Measurements from ENCODE around the gene CDK5. TPM values are rescaled to one million over a fixed set of nuclear protein-coding genes. Genes with fewer than 3 reads are reported as not detected.

The CDK5 gene
- total RNA-seq, 2 donors from 2014 or later: 22.2 to 25.2 TPM

DNA sequence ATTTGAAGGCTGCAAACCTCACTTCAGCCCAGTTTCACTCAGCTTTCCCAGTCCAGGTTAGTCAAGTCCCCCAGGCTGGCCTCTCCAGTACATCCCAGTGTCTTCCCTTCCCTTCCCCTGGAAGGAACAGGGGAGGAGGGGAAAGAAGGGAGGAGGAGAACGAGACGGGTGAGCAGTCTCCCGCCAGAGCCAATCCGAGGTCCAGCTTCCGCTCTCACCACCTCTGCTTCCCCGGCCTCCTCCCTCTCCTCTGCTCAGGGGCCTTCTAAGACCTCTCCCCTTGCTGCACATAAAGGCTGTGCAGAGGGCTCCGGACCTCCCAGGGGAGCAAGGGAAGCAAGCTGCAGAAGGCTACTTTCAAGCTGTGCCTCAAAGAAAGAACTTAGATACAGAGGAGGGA is 37.5 kb downstream of the CDK5 start:
- Histone ChIP-seq H3K27me3 (ENCODE audit: control insufficient read depth, insufficient read depth, low read length, poor library complexity, severe bottlenecking) (peaks cover 46% of the 10 kb centered on the region), H3K27ac (ENCODE audit: low read depth, low read length) (peak overlapping the region; percentile 61), H3K9me3 (ENCODE audit: control insufficient read depth, low read length) (no peaks in the 10 kb centered on the region), H3K4me1 (ENCODE audit: control insufficient read depth, insufficient read depth, low read length) (no peaks in the 10 kb centered on the region), H3K4me3 (ENCODE audit: low read length) (no peak overlapping the region), H3K36me3 (ENCODE audit: control insufficient read depth, insufficient read depth, low read length) (no peaks in the 10 kb centered on the region), H3K9ac (ENCODE audit: extremely low read depth, low read length, poor library complexity, severe bottlenecking) (no peak overlapping the region)
- Mint-ChIP-seq H3K27ac (no peak overlapping the region), H3K9me3 (peaks cover 3% of the 10 kb centered on the region), H3K4me1 (peaks cover 21% of the 10 kb centered on the region), H3K4me3 (no peak overlapping the region), H3K36me3 (ENCODE audit: low read depth) (no peaks in the 10 kb centered on the region), H3K27me3 (ENCODE audit: insufficient read depth) (peaks cover 88% of the 10 kb centered on the region)
- TF ChIP-seq, protein P1, sequence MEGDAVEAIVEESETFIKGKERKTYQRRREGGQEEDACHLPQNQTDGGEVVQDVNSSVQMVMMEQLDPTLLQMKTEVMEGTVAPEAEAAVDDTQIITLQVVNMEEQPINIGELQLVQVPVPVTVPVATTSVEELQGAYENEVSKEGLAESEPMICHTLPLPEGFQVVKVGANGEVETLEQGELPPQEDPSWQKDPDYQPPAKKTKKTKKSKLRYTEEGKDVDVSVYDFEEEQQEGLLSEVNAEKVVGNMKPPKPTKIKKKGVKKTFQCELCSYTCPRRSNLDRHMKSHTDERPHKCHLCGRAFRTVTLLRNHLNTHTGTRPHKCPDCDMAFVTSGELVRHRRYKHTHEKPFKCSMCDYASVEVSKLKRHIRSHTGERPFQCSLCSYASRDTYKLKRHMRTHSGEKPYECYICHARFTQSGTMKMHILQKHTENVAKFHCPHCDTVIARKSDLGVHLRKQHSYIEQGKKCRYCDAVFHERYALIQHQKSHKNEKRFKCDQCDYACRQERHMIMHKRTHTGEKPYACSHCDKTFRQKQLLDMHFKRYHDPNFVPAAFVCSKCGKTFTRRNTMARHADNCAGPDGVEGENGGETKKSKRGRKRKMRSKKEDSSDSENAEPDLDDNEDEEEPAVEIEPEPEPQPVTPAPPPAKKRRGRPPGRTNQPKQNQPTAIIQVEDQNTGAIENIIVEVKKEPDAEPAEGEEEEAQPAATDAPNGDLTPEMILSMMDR (conservative IDR thresholded peaks at IDR 0.05): no peak
- WGBS, 2 experiments (ENCODE audit: insufficient coverage in 1 of 2, insufficient read length in 1 of 2): 56 to 57% methylated on average over 3 to 6 of the region's 7 CpGs
- DNase-seq: peak; percentile 77

- H3K27ac ChIP-seq (ENCODE audit: low read depth, low read length): no peak overlapping the region
- no peaks in the 10 kb centered on the region for H3K4me1 ChIP-seq (ENCODE audit: control insufficient read depth, insufficient read depth, low read length)
- no peak overlapping the region for H3K27ac Mint-ChIP-seq
- H3K9me3 Mint-ChIP-seq: peaks cover 3% of the 10 kb centered on the region
- no peak overlapping the region for H3K4me3 ChIP-seq (ENCODE audit: low read length)
- 57 to 68% methylated on average over 12 to 20 of the region's 20 CpGs for WGBS, 2 experiments (ENCODE audit: insufficient coverage in 1 of 2, insufficient read length in 1 of 2)
- H3K9ac ChIP-seq (ENCODE audit: extremely low read depth, low read length, poor library complexity, severe bottlenecking): no peak overlapping the region
- TF ChIP-seq, protein P1 (conservative IDR thresholded peaks at IDR 0.05): no peak
- no peaks in the 10 kb centered on the region for H3K36me3 Mint-ChIP-seq (ENCODE audit: low read depth)
- H3K4me3 Mint-ChIP-seq: no peak overlapping the region
- H3K36me3 ChIP-seq (ENCODE audit: control insufficient read depth, insufficient read depth, low read length): no peaks in the 10 kb centered on the region
- H3K27me3 ChIP-seq (ENCODE audit: control insufficient read depth, insufficient read depth, low read length, poor library complexity, severe bottlenecking): peaks cover 46% of the 10 kb centered on the region
- H3K9me3 ChIP-seq (ENCODE audit: control insufficient read depth, low read length): no peaks in the 10 kb centered on the region
- H3K27me3 Mint-ChIP-seq (ENCODE audit: insufficient read depth): peaks cover 89% of the 10 kb centered on the region
- peaks cover 18% of the 10 kb centered on the region for H3K4me1 Mint-ChIP-seq
- DNase-seq: no peak
Observed at GRCh38 chr7:151019130-151019447, 38.6 kb downstream of the CDK5 start.

DNA sequence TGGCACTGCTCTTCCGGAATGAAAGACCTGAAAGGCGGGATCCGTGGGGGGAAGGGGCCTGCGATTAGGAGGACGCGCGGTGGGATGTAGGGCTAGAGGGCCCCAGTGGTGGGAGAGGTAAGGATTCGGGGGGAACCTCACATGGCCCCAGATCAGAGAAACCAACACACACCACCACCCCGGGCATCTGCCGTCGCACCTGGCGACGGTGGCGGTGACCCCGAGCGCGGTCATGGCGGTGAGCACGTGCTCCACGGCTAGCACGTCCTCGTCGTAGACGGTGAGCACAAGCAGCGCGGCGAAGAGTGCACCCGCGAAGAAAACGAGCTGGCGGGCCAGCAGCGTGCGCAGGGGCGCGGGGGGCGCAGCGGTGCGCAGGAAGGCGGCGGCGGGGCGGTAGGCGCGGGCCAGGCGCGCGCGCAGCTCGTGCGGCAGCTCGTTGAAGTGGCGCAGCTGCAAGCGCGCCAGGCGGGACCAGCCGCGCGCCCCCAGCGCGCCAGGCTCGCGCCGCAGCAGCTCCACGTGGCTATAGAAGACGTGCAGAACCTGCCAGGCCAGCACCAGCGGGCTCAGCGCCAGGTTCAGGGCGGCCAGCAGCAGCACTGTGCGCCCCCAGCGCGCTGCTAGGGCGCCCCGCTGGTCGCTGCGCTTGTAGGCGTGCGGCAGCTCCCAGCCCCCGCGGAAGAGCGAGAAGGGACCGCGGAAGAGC is 39.1 kb downstream of the CDK5 start:
- H3K27ac ChIP-seq (ENCODE audit: low read depth, low read length): no peak overlapping the region
- no peak overlapping the region for H3K9ac ChIP-seq (ENCODE audit: extremely low read depth, low read length, poor library complexity, severe bottlenecking)
- Mint-ChIP-seq H3K4me1 (peaks cover 18% of the 10 kb centered on the region), H3K4me3 (peak overlapping the region; percentile 50), H3K27ac (no peak overlapping the region), H3K36me3 (ENCODE audit: low read depth) (no peaks in the 10 kb centered on the region), H3K9me3 (peaks cover 3% of the 10 kb centered on the region), H3K27me3 (ENCODE audit: insufficient read depth) (peaks cover 92% of the 10 kb centered on the region)
- 6 to 11% methylated on average over 29 to 79 of the region's 82 CpGs for WGBS, 2 experiments (ENCODE audit: insufficient coverage in 1 of 2, insufficient read length in 1 of 2)
- no peaks in the 10 kb centered on the region for H3K9me3 ChIP-seq (ENCODE audit: control insufficient read depth, low read length)
- TF ChIP-seq, protein P1 (conservative IDR thresholded peaks at IDR 0.05): no peak
- peak overlapping the region; percentile 47 for H3K4me3 ChIP-seq (ENCODE audit: low read length)
- peak; percentile 70 for DNase-seq
- no peaks in the 10 kb centered on the region for H3K36me3 ChIP-seq (ENCODE audit: control insufficient read depth, insufficient read depth, low read length)
- H3K27me3 ChIP-seq (ENCODE audit: control insufficient read depth, insufficient read depth, low read length, poor library complexity, severe bottlenecking): peaks cover 46% of the 10 kb centered on the region
- H3K4me1 ChIP-seq (ENCODE audit: control insufficient read depth, insufficient read depth, low read length): no peaks in the 10 kb centered on the region

Data from endodermal cell (in vitro differentiated cells).